GM18499 (cell line): ENCODE measurements around the gene TIMM13.

ENCODE experiments used
- ATAC-seq: cut with Tn5 transposase; IDR thresholded peaks from one replicate; pipeline ENCODE4 v1.9.1; 2021; ENCODE audit warnings: moderate number of reproducible peaks; ENCODE audit not compliant: insufficient read depth, unreplicated experiment

Gene TIMM13

GRCh38 chr19:2433854-2434253, 6.5 kb upstream of the TIMM13 start:
- no peak for ATAC-seq

- ATAC-seq: no peak
These were observed 4.9 kb upstream of the TIMM13 start for GRCh38 chr19:2432131-2432848.

GRCh38 chr19:2431318-2432055, 4.1 kb upstream of the TIMM13 start:
- ATAC-seq: no peak

GRCh38 chr19:2429917-2430535, 2.6 kb upstream of the TIMM13 start:
- ATAC-seq: no peak

DNA sequence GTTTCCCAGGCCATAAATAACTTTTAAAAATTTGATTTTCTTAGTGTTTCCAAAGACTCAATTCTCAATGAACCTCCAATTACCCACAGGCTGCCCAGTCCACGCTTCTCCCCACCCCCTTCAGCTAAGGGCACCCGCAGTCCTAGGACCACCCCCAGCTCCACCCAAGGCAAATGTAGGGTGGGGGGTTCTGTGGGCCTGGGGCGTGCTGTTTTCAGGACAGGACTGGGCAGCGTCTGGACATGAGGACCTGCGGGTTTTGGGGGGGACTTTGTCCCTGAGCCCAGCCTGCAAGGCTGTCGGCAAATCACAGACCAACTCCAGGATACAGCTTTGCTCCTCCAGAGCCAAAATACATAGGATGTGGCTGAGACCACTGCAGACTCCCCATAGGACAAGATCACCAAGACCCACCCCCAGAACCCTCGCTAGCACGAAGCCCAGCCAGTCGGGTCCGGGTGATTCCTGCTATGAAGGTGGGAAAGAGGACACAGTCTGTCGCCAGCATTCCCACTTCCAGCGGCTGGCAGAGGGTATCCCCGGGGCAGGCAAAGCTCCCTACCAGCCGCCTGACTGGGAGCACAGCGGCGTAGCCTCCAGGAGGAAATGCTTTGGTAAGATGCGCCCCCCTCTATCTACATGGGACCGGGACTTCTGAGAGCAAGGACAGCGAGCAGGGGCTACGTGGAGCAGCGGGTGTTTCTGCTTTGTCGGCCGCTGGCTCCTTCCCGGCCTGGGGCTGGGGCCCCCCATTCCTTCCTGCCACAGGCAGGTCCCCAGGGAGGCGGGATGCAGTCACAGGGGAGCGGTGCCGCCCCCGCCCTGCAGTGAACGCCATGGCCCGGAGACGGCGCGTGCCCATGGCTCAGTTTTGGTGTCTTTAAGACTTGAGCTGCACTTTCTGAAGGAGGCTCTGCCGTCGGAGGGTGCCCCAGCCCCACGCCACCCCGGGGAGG, 1.6 kb upstream of the TIMM13 start:
- no peak for ATAC-seq

DNA sequence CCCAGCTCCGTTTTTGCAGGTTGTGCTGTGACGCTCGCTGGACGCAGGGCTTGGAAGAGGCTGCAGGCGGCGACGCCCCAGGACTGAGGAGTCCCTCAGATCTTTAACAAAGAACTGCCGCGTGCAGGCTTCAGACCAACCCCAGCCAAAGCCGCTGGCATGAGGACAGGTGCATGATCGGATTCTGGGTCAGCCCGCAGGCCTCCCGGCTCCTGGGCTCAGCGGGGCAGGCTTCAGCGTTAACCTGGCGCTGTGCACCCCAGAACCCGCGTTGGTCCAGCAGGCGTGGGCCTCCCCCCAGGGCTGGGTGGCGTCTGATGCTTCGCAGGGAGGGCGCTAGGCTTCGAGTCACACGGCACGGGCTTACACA, 920 bp upstream of the TIMM13 start:
- no peak for ATAC-seq

DNA sequence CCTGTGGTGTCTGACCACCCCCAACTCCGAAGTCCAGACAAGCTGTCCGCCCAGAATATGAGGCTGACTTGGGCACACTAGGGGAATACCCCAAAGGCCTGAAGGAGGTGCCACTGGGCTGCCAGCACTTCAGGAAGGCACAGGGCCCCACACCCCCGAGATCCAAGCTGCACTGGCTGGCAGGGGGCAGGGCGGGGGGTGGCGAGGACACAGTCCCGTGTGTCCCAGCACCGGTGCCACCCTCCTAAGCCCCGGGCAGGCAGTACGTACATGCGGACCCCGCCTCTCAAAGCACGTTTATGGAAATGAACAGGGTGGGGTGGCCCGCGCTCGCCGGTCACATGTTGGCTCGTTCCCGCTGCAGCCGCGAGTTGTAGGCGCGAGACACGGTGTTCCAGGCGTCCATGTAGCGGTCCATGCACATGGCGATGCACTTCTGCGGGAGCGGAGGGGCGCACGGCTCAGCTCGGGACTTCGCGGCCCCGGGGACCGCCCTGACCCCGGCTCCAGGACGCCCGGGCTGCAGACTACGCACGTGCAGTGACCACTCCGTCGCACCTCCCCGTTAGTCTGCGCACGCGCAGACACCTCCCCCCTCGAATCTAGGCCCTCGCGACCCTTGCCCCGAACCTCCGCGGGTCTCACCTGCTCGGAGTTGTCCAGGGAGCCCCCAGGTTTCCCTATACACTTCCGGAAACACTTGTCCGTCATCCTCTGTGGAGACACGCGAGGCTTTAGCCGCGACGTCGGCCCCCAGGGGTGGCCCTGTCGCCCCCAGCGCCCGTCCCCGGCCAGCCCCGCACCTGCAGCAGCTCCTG, 566 bp downstream of the TIMM13 start:
- ATAC-seq: no peak

- no peak for ATAC-seq
These were observed 1.5 kb downstream of the TIMM13 start for GRCh38 chr19:2425622-2426581.

DNA sequence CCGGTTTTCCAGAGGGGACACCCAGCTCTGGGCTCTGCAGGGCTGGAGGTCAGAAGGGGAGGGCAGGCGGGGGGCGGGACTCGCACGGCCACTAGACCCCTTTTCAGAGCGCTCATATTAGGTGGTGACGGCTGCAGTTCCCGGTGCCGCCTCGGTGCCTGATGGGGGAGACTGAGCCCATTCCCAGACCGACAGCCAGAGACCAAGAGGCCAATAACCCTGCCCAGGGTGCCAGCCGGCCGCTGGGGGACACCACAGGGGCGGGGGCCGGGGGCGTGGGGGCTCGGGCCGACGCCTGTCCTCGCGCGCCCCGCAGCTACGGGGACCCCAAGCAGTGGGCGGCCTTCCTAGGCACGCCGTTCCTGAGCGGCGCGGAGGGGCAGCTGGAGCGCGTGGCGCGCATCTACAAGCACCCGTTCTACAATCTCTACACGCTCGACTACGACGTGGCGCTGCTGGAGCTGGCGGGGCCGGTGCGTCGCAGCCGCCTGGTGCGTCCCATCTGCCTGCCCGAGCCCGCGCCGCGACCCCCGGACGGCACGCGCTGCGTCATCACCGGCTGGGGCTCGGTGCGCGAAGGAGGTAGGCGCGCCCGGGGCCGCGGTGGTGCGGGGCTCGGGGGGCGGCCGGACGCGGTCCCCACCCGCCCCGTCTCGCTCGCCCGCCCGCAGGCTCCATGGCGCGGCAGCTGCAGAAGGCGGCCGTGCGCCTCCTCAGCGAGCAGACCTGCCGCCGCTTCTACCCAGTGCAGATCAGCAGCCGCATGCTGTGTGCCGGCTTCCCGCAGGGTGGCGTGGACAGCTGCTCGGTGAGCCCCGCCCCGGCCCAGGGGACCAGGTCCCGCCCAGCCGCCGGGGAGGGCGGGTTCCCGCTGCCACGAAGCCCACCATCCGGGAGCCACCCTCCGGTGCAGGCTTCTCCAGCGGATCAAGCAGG, 2.4 kb downstream of the TIMM13 start:
- no peak for ATAC-seq

GRCh38 chr19:2423915-2424685, 3.3 kb downstream of the TIMM13 start:
- ATAC-seq: no peak

DNA sequence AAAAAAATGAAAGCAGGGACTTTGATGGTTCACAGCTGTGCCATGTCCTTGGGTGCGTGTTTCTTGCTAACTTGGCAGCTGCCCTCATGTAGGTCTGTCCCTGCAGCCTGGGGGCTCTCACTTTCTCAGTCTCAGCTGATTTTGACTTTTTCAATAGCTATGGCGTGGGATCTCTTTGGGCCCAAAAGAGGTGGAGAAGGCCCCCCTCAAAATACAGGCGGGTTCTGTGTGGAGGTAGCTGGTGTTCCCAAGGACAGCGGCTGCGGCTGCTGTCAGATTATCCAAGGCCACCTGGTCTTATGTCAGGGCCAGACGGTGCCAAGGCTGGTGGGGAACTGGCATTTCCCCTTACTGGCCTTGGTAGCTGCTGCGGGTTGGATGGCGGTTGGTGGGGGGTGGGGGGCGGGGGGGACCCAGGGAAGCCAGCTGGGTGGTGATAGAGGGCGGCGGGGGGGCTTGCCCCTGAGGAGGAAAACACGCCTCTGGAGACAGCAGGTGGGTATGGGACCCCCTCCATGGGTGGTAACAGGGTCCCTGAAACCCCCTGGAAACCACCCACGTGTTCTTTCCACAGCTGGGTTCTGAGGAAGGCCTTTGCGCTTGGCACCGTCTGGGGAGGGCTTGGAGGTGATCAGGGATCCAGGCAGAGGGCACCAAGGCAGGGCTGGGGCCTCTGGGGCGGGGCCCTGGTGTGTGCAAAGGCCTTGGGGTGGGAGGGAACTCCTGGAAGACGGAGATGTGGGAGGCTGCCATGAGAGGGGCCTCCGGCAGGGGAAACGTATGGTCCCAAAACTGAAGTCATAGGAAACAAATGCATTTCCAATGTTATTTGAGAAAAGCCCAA, 4.1 kb downstream of the TIMM13 start:
- no peak for ATAC-seq

DNA sequence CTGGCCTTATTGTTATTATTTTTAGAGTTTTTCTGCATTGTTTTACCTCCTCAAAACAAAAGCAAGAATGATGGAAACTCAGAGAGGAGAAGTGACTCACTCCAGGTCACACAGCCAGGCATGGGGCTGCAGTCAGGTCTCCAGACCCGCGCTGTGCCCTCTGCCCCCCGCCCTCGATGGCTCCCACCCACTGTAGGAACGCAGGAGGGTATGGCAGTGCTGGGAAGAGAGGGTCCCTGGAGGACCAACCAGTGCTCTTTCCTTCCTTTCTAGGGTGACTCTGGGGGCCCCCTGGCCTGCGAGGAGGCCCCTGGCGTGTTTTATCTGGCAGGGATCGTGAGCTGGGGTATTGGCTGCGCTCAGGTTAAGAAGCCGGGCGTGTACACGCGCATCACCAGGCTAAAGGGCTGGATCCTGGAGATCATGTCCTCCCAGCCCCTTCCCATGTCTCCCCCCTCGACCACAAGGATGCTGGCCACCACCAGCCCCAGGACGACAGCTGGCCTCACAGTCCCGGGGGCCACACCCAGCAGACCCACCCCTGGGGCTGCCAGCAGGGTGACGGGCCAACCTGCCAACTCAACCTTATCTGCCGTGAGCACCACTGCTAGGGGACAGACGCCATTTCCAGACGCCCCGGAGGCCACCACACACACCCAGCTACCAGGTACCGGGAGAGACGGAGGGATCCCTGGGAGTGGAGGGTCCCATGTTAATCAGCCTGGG, 5.6 kb downstream of the TIMM13 start:
- no peak for ATAC-seq

GRCh38 chr19:2420490-2420889, 6.9 kb downstream of the TIMM13 start:
- ATAC-seq: no peak

- no peak for ATAC-seq
These were observed 7.6 kb downstream of the TIMM13 start for GRCh38 chr19:2419754-2420153.

- no peak for ATAC-seq
These were observed 9.4 kb downstream of the TIMM13 start for GRCh38 chr19:2417881-2418406.
